Caco-2 (cell line): ENCODE data around the gene GALNT1. TPM values are rescaled to one million over a fixed set of nuclear protein-coding genes. Genes with fewer than 3 reads are reported as not detected.

Experiments used
- BruUV-seq: library from RNA; stranded (reverse); fragments of 400-500 nt; replicated peaks from 2 replicates; lab custom pipeline; 2021; lab: Mats Ljungman, UMichigan
- CTCF ChIA-PET: fragments of 300-600 bp; sonication (Branson Sonifier 250); formaldehyde crosslinking; loops from one replicate; lab custom pipeline; 2022; ENCODE audit warnings: antibody characterized with exemption; lab: Charles Lee
- POLR2A ChIA-PET: fragments of 300-600 bp; sonication (Branson Sonifier 250); formaldehyde crosslinking; loops from one replicate; lab custom pipeline; 2022; ENCODE audit warnings: antibody characterized with exemption; lab: Charles Lee
- DNase-seq, 2 experiments: peaks; one replicate each; pipeline versions ENCODE4 v3.0.0 to v3.0.0-alpha.2; 2020 to 2022
- H3K27me3 ChIP-seq: replicated peaks from 2 replicates; pipeline ENCODE4 v1.6.0; 2011; ENCODE audit warnings: low read length; ENCODE audit not compliant: control insufficient read depth, insufficient read depth
- H3K36me3 ChIP-seq: 2 replicates; pipeline ENCODE4 v1.5.1; 2011; ENCODE audit warnings: low read length; ENCODE audit not compliant: control insufficient read depth, insufficient read depth
- H3K4me1 ChIP-seq: fragments of 250-450 bp; sonication (Bioruptor Pico); 2 replicates; pipeline ENCODE4 v1.5.1; 2020; ENCODE audit warnings: mild to moderate bottlenecking
- H3K4me3 ChIP-seq: 2 replicates; pipeline ENCODE4 v1.5.1; 2011; ENCODE audit warnings: low read depth, mild to moderate bottlenecking, control low read depth, low read length
- H3K9me3 ChIP-seq: fragments of 250-450 bp; sonication (Bioruptor Pico); 2 replicates; pipeline ENCODE4 v1.5.1; 2020; ENCODE audit warnings: mild to moderate bottlenecking, moderate library complexity
- H3K27ac Mint-ChIP-seq: one replicate; pipeline ENCODE4 v1.8.0; 2022; ENCODE audit warnings: mixed read lengths; ENCODE audit not compliant: unreplicated experiment
- H3K27me3 Mint-ChIP-seq: one replicate; pipeline ENCODE4 v1.8.0; 2022; ENCODE audit warnings: mixed read lengths; ENCODE audit not compliant: insufficient read depth, unreplicated experiment
- H3K36me3 Mint-ChIP-seq: one replicate; pipeline ENCODE4 v1.8.0; 2022; ENCODE audit warnings: mild to moderate bottlenecking, mixed read lengths; ENCODE audit not compliant: insufficient read depth, unreplicated experiment
- H3K4me1 Mint-ChIP-seq: one replicate; pipeline ENCODE4 v1.8.0; 2022; ENCODE audit warnings: low read depth, mixed read lengths; ENCODE audit not compliant: unreplicated experiment
- H3K4me3 Mint-ChIP-seq: one replicate; pipeline ENCODE4 v1.8.0; 2022; ENCODE audit warnings: mild to moderate bottlenecking, moderate library complexity, mixed read lengths; ENCODE audit not compliant: unreplicated experiment
- H3K9me3 Mint-ChIP-seq: one replicate; pipeline ENCODE4 v1.8.0; 2022; ENCODE audit warnings: mixed read lengths; ENCODE audit not compliant: unreplicated experiment
- CTCF ChIP-seq, 2 experiments: fragments of 200-600 bp in 1 of 2; IDR thresholded peaks; 1 replicate in 1 of 2; 2 replicates in 1 of 2; pipeline versions ENCODE4 v1.5.1 to v1.8.0; 2011 to 2022; ENCODE audit warnings: antibody characterized with exemption in 1 of 2, control low read depth in 1 of 2, inconsistent platforms in 1 of 2, low read depth in 1 of 2, low read length in 1 of 2, mild to moderate bottlenecking in 1 of 2, moderate library complexity in 1 of 2; ENCODE audit not compliant: insufficient read depth in 1 of 2, severe bottlenecking in 1 of 2, unreplicated experiment in 1 of 2
- intact Hi-C: fragments of 100-400 bp; cut with micrococcal nuclease; formaldehyde crosslinking; loops from one replicate; pipeline ENCODE4 v1.10.0; 2022; ENCODE audit not compliant: unreplicated experiment
- total RNA-seq: library from RNA; stranded (reverse); gene quantifications from 2 replicates; pipeline ENCODE4 v1.2.3, GENCODE V29; 2022

GALNT1 gene
- total RNA-seq, 1 experiment from 2014 or later, result 53.6 TPM

- no peaks in the 10 kb centered on the region for H3K4me1 Mint-ChIP-seq
- H3K36me3 Mint-ChIP-seq, result peaks cover 6% of the 10 kb centered on the region
- Histone ChIP-seq H3K9me3 (no peaks in the 10 kb centered on the region), H3K4me3 (no peak overlapping the region), H3K36me3 (no peaks in the 10 kb centered on the region), H3K4me1 (peaks cover 4% of the 10 kb centered on the region), H3K27me3 (no peaks in the 10 kb centered on the region)
- intact Hi-C loops, result loop anchor here (5.0 kb wide), 1 partner anchor 77 kb away; no protein-coding TSS in a partner anchor
- H3K27ac Mint-ChIP-seq, result no peak overlapping the region
- no TSS peak for BruUV-seq
- H3K4me3 Mint-ChIP-seq, result no peak overlapping the region
- H3K9me3 Mint-ChIP-seq, result peaks cover 10% of the 10 kb centered on the region
- no peak for TF ChIP-seq CTCF (IDR thresholded peaks at IDR 0.05; ENCODE audit: insufficient read depth in 1 of 2, low read depth in 1 of 2, low read length in 1 of 2, severe bottlenecking in 1 of 2, unreplicated experiment in 1 of 2)
- CTCF ChIA-PET, result no interaction called here
- POLR2A ChIA-PET, result no interaction called here
- no peak for DNase-seq
- no peaks in the 10 kb centered on the region for H3K27me3 Mint-ChIP-seq
Measured at GRCh38 chr18:35584735-35585134, 3.2 kb downstream of the GALNT1 start.

GRCh38 chr18:35585608-35586007 is 4.1 kb downstream of the GALNT1 start:
- no peak for DNase-seq
- intact Hi-C loops, result no loop called here
- POLR2A ChIA-PET, result no interaction called here
- no peaks in the 10 kb centered on the region for H3K9me3 ChIP-seq
- no peaks in the 10 kb centered on the region for H3K4me1 Mint-ChIP-seq
- no peaks in the 10 kb centered on the region for H3K27me3 ChIP-seq
- H3K4me3 ChIP-seq, result no peak overlapping the region
- H3K36me3 Mint-ChIP-seq, result peaks cover 6% of the 10 kb centered on the region
- no peak overlapping the region for H3K4me3 Mint-ChIP-seq
- BruUV-seq, result no TSS peak
- H3K27ac Mint-ChIP-seq, result no peak overlapping the region
- TF ChIP-seq CTCF (IDR thresholded peaks at IDR 0.05; ENCODE audit: insufficient read depth in 1 of 2, low read depth in 1 of 2, low read length in 1 of 2, severe bottlenecking in 1 of 2, unreplicated experiment in 1 of 2), result no peak
- CTCF ChIA-PET, result no interaction called here
- H3K4me1 ChIP-seq, result peaks cover 4% of the 10 kb centered on the region
- H3K27me3 Mint-ChIP-seq, result no peaks in the 10 kb centered on the region
- H3K9me3 Mint-ChIP-seq, result peaks cover 10% of the 10 kb centered on the region
- H3K36me3 ChIP-seq, result no peaks in the 10 kb centered on the region

GRCh38 chr18:35588122-35588521 is 6.6 kb downstream of the GALNT1 start:
- H3K4me1 Mint-ChIP-seq, result no peaks in the 10 kb centered on the region
- peaks cover 6% of the 10 kb centered on the region for H3K36me3 Mint-ChIP-seq
- no peak for DNase-seq
- intact Hi-C loops, result no loop called here
- no peaks in the 10 kb centered on the region for H3K27me3 Mint-ChIP-seq
- POLR2A ChIA-PET, result no interaction called here
- no peak for TF ChIP-seq CTCF (IDR thresholded peaks at IDR 0.05; ENCODE audit: insufficient read depth in 1 of 2, low read depth in 1 of 2, low read length in 1 of 2, severe bottlenecking in 1 of 2, unreplicated experiment in 1 of 2)
- H3K4me3 ChIP-seq, result no peak overlapping the region
- CTCF ChIA-PET, result no interaction called here
- no peak overlapping the region for H3K27ac Mint-ChIP-seq
- H3K9me3 Mint-ChIP-seq, result peaks cover 10% of the 10 kb centered on the region
- H3K4me3 Mint-ChIP-seq, result no peak overlapping the region
- no peaks in the 10 kb centered on the region for H3K36me3 ChIP-seq
- H3K27me3 ChIP-seq, result no peaks in the 10 kb centered on the region
- no peaks in the 10 kb centered on the region for H3K9me3 ChIP-seq
- no TSS peak for BruUV-seq
- no peaks in the 10 kb centered on the region; the same call in 1 of the 2 replicates for H3K4me1 ChIP-seq
